ENCODE data around the gene ATP4B. TPM values are rescaled to one million over a fixed set of nuclear protein-coding genes. Genes with fewer than 3 reads are reported as not detected.
"Not testable (repeated sequence)": the region's sequence is repeated elsewhere in the genome, so short reads cannot be mapped to it uniquely, and the experiment has no call there.

The ATP4B gene
- total and polyA plus RNA-seq, 2 donors (not counting 1 experiment from before 2014, with no cell fraction given): not detected

DNA sequence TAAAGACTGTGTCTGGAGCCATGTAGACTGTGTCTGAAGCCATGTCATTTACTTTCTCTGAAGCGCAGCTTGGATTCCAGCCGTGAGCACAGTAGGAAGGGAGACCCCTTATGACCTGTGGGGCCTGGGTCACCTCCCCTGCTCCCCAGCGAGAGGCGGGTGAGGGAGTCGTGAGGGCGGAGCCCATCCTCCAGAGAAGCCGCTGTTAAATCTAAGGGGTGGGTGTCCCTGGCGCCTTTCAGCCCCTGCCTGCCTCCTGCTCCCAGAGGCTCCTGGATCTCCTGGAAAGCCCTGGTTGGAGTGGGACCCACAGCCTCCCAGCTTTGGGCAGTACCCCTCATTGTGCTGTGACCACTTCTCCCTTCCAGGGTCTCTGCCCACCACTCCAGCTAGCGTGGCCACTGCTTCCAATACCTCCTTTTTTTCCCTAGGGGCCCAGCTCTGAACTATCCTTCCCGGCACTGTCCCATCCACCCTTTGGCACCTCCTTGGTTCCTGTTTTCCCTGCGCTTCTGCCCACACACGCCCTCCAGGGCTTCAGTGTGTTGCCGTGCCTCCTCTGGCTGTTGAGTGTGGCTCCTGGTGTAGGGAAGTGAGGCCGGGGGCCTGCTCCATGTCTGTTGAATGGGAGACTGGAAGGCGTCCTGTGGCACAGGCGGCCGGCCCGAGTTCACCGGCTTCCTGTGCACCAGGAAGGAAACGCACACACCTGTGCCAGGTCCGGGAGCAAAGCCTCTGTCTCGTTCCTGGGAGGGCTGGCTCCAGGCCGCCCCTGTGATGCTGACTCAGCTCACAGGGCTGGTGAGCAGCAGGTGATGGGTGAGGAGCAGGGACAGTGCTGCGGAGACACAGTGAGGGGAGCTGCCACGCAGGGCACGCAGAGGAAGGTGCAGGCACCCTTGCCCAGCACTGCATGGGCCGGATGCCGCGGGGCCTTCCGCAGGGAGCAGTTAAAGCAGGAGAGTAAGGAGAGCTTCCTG lies 29.4 kb downstream of the ATP4B start:
- Histone ChIP-seq H3K36me3 (ENCODE audit: control insufficient read depth, insufficient read depth, low read length) (peaks cover 21% of the 10 kb centered on the region), H3K27ac (ENCODE audit: insufficient read depth, low read length) (no peak overlapping the region), H3K4me3 (replicated peaks in 1 of 4; ENCODE audit: control extremely low read depth in 1 of 4, insufficient read depth in 1 of 4, low read depth in 3 of 4, low read length in 4 of 4) (no peak overlapping the region), H3K9ac (ENCODE audit: insufficient read depth, low read length) (no peak overlapping the region), H3K9me3 (ENCODE audit: control insufficient read depth, insufficient read depth, low read depth, low read length) (no peaks in the 10 kb centered on the region), H4K20me1 (ENCODE audit: control insufficient read depth, extremely low read depth, insufficient read depth, low read length) (no peaks in the 10 kb centered on the region), H2AFZ (ENCODE audit: low read length) (no peak overlapping the region), H3K27me3 (ENCODE audit: control insufficient read depth, insufficient read depth, low read length) (no peaks in the 10 kb centered on the region), H3K79me2 (ENCODE audit: control insufficient read depth, insufficient read depth, low read length) (peaks cover 41% of the 10 kb centered on the region), H3K4me2 (ENCODE audit: extremely low read depth, insufficient read depth, low read length) (no peak overlapping the region), H3K4me1 (ENCODE audit: control insufficient read depth, extremely low read depth, insufficient read depth, low read length) (peaks cover 2% of the 10 kb centered on the region)
- no peak for TF ChIP-seq EZH2 (IDR thresholded peaks at IDR 0.05; ENCODE audit: low read length, missing control alignments)
- TF ChIP-seq, protein P1, sequence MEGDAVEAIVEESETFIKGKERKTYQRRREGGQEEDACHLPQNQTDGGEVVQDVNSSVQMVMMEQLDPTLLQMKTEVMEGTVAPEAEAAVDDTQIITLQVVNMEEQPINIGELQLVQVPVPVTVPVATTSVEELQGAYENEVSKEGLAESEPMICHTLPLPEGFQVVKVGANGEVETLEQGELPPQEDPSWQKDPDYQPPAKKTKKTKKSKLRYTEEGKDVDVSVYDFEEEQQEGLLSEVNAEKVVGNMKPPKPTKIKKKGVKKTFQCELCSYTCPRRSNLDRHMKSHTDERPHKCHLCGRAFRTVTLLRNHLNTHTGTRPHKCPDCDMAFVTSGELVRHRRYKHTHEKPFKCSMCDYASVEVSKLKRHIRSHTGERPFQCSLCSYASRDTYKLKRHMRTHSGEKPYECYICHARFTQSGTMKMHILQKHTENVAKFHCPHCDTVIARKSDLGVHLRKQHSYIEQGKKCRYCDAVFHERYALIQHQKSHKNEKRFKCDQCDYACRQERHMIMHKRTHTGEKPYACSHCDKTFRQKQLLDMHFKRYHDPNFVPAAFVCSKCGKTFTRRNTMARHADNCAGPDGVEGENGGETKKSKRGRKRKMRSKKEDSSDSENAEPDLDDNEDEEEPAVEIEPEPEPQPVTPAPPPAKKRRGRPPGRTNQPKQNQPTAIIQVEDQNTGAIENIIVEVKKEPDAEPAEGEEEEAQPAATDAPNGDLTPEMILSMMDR (conservative IDR thresholded peaks at IDR 0.05 in 1 of 2, IDR thresholded peaks at IDR 0.05 in 1 of 2; ENCODE audit: low read depth in 1 of 2, low read length in 2 of 2): no peak
- no peak for DNase-seq (ENCODE audit: low read depth in 2 of 2)

- Histone ChIP-seq H3K4me3 (replicated peaks in 1 of 4; ENCODE audit: control extremely low read depth in 1 of 4, insufficient read depth in 1 of 4, low read depth in 3 of 4, low read length in 4 of 4) (no peak overlapping the region), H3K27me3 (ENCODE audit: control insufficient read depth, insufficient read depth, low read length) (no peaks in the 10 kb centered on the region), H3K79me2 (ENCODE audit: control insufficient read depth, insufficient read depth, low read length) (peaks cover 41% of the 10 kb centered on the region), H4K20me1 (ENCODE audit: control insufficient read depth, extremely low read depth, insufficient read depth, low read length) (no peaks in the 10 kb centered on the region), H3K36me3 (ENCODE audit: control insufficient read depth, insufficient read depth, low read length) (peaks cover 14% of the 10 kb centered on the region), H3K4me1 (ENCODE audit: control insufficient read depth, extremely low read depth, insufficient read depth, low read length) (peaks cover 2% of the 10 kb centered on the region), H3K9ac (ENCODE audit: insufficient read depth, low read length) (no peak overlapping the region), H3K4me2 (ENCODE audit: extremely low read depth, insufficient read depth, low read length) (no peak overlapping the region), H2AFZ (ENCODE audit: low read length) (no peak overlapping the region), H3K9me3 (ENCODE audit: control insufficient read depth, insufficient read depth, low read depth, low read length) (no peaks in the 10 kb centered on the region), H3K27ac (ENCODE audit: insufficient read depth, low read length) (no peak overlapping the region)
- DNase-seq (ENCODE audit: low read depth in 2 of 2): no peak
- TF ChIP-seq, protein P1 (conservative IDR thresholded peaks at IDR 0.05 in 1 of 2, IDR thresholded peaks at IDR 0.05 in 1 of 2; ENCODE audit: low read depth in 1 of 2, low read length in 2 of 2): no peak
- TF ChIP-seq EZH2 (IDR thresholded peaks at IDR 0.05; ENCODE audit: low read length, missing control alignments): no peak
These were observed 30.9 kb downstream of the ATP4B start for GRCh38 chr13:113627136-113627535.

DNA sequence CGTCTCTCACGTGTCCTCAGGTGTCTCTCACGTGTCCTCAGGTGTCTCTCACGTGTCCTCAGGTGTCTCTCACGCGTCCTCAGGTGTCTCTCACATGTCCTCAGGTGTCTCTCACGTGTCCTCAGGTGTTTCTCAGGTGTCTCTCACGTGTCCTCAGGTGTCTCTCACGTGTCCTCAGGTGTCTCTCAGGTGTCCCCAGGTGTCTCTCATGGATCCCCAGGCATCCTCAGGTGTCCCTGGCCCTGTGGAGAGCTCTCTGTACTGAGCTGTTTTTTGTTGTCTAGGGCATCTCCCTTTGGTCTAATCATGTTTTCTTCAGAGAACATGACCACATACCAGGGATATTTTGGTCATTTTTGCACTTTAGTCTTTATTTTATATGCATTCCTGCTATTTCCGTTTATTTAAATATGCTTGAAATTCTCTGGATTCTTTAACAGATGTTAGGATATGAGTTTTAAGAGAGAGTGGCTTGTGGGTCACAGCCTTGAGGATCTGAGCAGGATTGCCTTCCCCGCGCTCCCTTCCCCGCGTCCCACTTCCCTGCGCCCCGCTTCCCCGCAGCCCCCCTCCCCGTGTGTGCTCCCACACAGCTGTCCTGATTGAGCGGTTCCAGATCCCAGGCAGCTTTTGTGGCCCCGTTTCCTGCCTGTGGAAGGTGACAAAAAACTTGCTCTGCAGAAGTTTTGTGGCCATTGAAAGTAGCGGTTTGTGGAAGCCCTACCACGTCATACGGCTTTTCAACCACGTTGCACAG lies 31.9 kb downstream of the ATP4B start:
- Histone ChIP-seq H3K27ac (ENCODE audit: insufficient read depth, low read length) (no peak overlapping the region), H3K9me3 (ENCODE audit: control insufficient read depth, insufficient read depth, low read depth, low read length) (no peaks in the 10 kb centered on the region), H2AFZ (ENCODE audit: low read length) (no peak overlapping the region), H4K20me1 (ENCODE audit: control insufficient read depth, extremely low read depth, insufficient read depth, low read length) (no peaks in the 10 kb centered on the region), H3K4me1 (ENCODE audit: control insufficient read depth, extremely low read depth, insufficient read depth, low read length) (peaks cover 2% of the 10 kb centered on the region), H3K9ac (ENCODE audit: insufficient read depth, low read length) (no peak overlapping the region), H3K27me3 (ENCODE audit: control insufficient read depth, insufficient read depth, low read length) (no peaks in the 10 kb centered on the region), H3K4me2 (ENCODE audit: extremely low read depth, insufficient read depth, low read length) (no peak overlapping the region), H3K4me3 (replicated peaks in 1 of 4; ENCODE audit: control extremely low read depth in 1 of 4, insufficient read depth in 1 of 4, low read depth in 3 of 4, low read length in 4 of 4) (no peak overlapping the region), H3K79me2 (ENCODE audit: control insufficient read depth, insufficient read depth, low read length) (peaks cover 36% of the 10 kb centered on the region), H3K36me3 (ENCODE audit: control insufficient read depth, insufficient read depth, low read length) (peaks cover 8% of the 10 kb centered on the region)
- no peak for TF ChIP-seq EZH2 (IDR thresholded peaks at IDR 0.05; ENCODE audit: low read length, missing control alignments)
- TF ChIP-seq, protein P1 (conservative IDR thresholded peaks at IDR 0.05 in 1 of 2, IDR thresholded peaks at IDR 0.05 in 1 of 2; ENCODE audit: low read depth in 1 of 2, low read length in 2 of 2): no peak
- peak; percentile 18 to 62 for DNase-seq (ENCODE audit: low read depth in 2 of 2)

GRCh38 chr13:113624640-113625304 lies 33.2 kb downstream of the ATP4B start:
- not testable (repeated sequence) for H3K4me1 ChIP-seq (ENCODE audit: control insufficient read depth, extremely low read depth, insufficient read depth, low read length); H3K4me2 ChIP-seq (ENCODE audit: extremely low read depth, insufficient read depth, low read length); H3K27me3 ChIP-seq (ENCODE audit: control insufficient read depth, insufficient read depth, low read length); H3K27ac ChIP-seq (ENCODE audit: insufficient read depth, low read length); H3K9me3 ChIP-seq (ENCODE audit: control insufficient read depth, insufficient read depth, low read depth, low read length); DNase-seq (ENCODE audit: low read depth in 2 of 2); H3K9ac ChIP-seq (ENCODE audit: insufficient read depth, low read length); H2AFZ ChIP-seq (ENCODE audit: low read length); H4K20me1 ChIP-seq (ENCODE audit: control insufficient read depth, extremely low read depth, insufficient read depth, low read length); H3K4me3 ChIP-seq (replicated peaks in 1 of 4; ENCODE audit: control extremely low read depth in 1 of 4, insufficient read depth in 1 of 4, low read depth in 3 of 4, low read length in 4 of 4); H3K36me3 ChIP-seq (ENCODE audit: control insufficient read depth, insufficient read depth, low read length)
- peaks cover 31% of the 10 kb centered on the region for H3K79me2 ChIP-seq (ENCODE audit: control insufficient read depth, insufficient read depth, low read length)
